ENCODE data around the gene DFFB. TPM values are rescaled to one million over a fixed set of nuclear protein-coding genes. Genes with fewer than 3 reads are reported as not detected.

Gene DFFB
- total RNA-seq, 1 experiment from 2014 or later, result 17.1 TPM

DNA sequence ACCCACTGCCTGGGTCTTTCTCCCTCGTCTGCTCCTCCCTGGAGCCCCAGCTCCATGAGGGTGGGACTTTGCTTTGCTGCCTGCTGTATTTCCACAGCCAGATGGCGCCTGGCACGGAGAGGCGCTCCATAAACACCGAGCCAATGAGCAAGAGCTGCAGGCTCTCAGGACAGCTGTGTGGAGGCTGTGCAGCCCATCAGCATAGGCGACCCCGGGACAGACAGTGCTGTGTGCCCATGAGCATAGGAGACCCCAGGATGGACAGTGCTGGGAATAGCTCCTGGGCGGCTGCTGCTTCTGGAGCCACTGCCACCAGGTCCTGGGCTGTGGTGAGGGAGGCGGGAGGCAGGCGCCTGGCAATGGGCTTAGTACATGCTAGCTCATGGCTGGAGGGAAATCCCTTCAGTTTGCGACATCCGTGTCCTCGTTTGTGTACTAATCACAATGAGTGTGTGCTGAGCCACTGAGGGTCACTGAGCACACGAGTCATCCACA is 29.4 kb upstream of the DFFB start:
- H3K4me2 ChIP-seq (ENCODE audit: low read length), result no peak overlapping the region
- no peaks in the 10 kb centered on the region for H3K9me2 ChIP-seq (replicated peaks; ENCODE audit: low read length)
- H3K4me1 ChIP-seq (ENCODE audit: insufficient read depth, low read length), result no peaks in the 10 kb centered on the region
- peak; percentile 37 for DNase-seq
- no peaks in the 10 kb centered on the region for H3K27me3 ChIP-seq (ENCODE audit: low read length)
- CTCF ChIA-PET, result no interaction called here
- H3K36me3 ChIP-seq (ENCODE audit: low read depth, low read length), result peaks cover 61% of the 10 kb centered on the region
- BruUV-seq (replicated peaks), result no TSS peak
- H3K4me3 ChIP-seq (ENCODE audit: low read length), result no peak overlapping the region
- peak; percentile 51; the same call in 1 of the 2 replicates for ATAC-seq
- H3K27ac ChIP-seq (ENCODE audit: low read length), result no peak overlapping the region
- H3K79me2 ChIP-seq (ENCODE audit: low read length), result no peaks in the 10 kb centered on the region
- no peaks in the 10 kb centered on the region for H3F3A ChIP-seq (ENCODE audit: low read length, unreplicated experiment)
- no peaks in the 10 kb centered on the region for H3K9me3 ChIP-seq (ENCODE audit: low read length)
- intact Hi-C loops (cut with micrococcal nuclease), result no loop called here
- H4K20me1 ChIP-seq (ENCODE audit: low read length), result no peaks in the 10 kb centered on the region
- no peak overlapping the region for H3K9ac ChIP-seq (ENCODE audit: low read length)
- TF ChIP-seq, protein P1, sequence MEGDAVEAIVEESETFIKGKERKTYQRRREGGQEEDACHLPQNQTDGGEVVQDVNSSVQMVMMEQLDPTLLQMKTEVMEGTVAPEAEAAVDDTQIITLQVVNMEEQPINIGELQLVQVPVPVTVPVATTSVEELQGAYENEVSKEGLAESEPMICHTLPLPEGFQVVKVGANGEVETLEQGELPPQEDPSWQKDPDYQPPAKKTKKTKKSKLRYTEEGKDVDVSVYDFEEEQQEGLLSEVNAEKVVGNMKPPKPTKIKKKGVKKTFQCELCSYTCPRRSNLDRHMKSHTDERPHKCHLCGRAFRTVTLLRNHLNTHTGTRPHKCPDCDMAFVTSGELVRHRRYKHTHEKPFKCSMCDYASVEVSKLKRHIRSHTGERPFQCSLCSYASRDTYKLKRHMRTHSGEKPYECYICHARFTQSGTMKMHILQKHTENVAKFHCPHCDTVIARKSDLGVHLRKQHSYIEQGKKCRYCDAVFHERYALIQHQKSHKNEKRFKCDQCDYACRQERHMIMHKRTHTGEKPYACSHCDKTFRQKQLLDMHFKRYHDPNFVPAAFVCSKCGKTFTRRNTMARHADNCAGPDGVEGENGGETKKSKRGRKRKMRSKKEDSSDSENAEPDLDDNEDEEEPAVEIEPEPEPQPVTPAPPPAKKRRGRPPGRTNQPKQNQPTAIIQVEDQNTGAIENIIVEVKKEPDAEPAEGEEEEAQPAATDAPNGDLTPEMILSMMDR (conservative IDR thresholded peaks at IDR 0.05; ENCODE audit: low read depth, low read length), result 0 out of 2 replicates have a peak, but pooled peaks have one; percentile 10
- no peak for TF ChIP-seq EZH2phosphoT487 (IDR thresholded peaks at IDR 0.05; ENCODE audit: borderline replicate concordance, low read length)
- H2AFZ ChIP-seq (ENCODE audit: low read length), result no peak overlapping the region
- POLR2A ChIA-PET (ENCODE audit: unreplicated experiment), result no interaction called here

DNA sequence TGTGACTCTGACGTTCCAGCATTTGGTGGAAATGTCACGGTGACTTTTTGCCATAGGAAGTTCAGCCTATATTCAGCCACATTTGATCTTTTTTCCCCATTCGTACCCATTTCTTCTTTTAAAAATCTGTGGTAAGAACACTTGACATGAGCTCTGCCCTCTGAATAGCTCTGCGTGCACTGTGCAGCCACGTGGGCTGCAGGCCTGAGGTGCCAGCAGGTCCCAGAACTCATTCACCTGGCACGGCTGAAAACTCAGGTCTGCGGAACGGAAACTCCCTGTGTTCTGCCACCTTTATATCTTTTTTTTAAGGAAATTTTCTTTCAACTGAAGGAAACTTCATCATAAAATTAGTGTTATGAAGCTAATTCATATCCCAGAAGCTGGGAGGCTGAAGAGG is 28.9 kb upstream of the DFFB start:
- H3K4me1 ChIP-seq (ENCODE audit: insufficient read depth, low read length), result no peaks in the 10 kb centered on the region
- H3K4me3 ChIP-seq (ENCODE audit: low read length), result no peak overlapping the region
- ATAC-seq (no peak), DNase-seq (no peak)
- no peaks in the 10 kb centered on the region for H3K27me3 ChIP-seq (ENCODE audit: low read length)
- no TSS peak for BruUV-seq (replicated peaks)
- H3K36me3 ChIP-seq (ENCODE audit: low read depth, low read length), result peaks cover 59% of the 10 kb centered on the region
- TF ChIP-seq EZH2phosphoT487 (IDR thresholded peaks at IDR 0.05; ENCODE audit: borderline replicate concordance, low read length) (no peak), EZH2 (IDR thresholded peaks at IDR 0.05; ENCODE audit: low read length, unreplicated experiment) (no peak)
- TF ChIP-seq, protein P1 (conservative IDR thresholded peaks at IDR 0.05; ENCODE audit: low read depth, low read length), result no peak
- intact Hi-C loops (cut with micrococcal nuclease), result no loop called here
- H3K27ac ChIP-seq (ENCODE audit: low read length), result no peak overlapping the region
- no peaks in the 10 kb centered on the region for H3F3A ChIP-seq (ENCODE audit: low read length, unreplicated experiment)
- H3K9me2 ChIP-seq (replicated peaks; ENCODE audit: low read length), result no peaks in the 10 kb centered on the region
- H3K9ac ChIP-seq (ENCODE audit: low read length), result no peak overlapping the region
- CTCF ChIA-PET, result no interaction called here
- no peak overlapping the region for H2AFZ ChIP-seq (ENCODE audit: low read length)
- H4K20me1 ChIP-seq (ENCODE audit: low read length), result no peaks in the 10 kb centered on the region
- no peaks in the 10 kb centered on the region for H3K79me2 ChIP-seq (ENCODE audit: low read length)
- H3K9me3 ChIP-seq (ENCODE audit: low read length), result no peaks in the 10 kb centered on the region
- H3K4me2 ChIP-seq (ENCODE audit: low read length), result no peak overlapping the region
- POLR2A ChIA-PET (ENCODE audit: unreplicated experiment), result no interaction called here

DNA sequence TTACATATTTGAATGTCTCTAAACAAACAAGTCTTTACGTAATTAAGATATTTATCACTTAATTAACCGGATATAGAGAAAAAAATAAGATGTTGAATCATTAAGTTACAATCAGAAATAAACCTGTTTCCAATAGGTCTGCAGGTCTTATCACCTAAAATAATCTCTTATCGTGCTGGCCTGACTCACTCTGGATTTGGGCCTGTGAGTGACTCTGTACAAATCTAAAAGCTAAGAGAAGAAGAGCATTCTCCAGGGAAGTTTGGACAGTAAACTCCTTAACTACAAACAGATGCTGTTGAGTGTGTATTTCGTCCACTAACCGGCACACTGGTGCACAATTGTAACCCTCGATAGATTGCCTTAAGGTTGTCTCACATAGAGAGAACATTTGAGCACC is 25.6 kb upstream of the DFFB start:
- Histone ChIP-seq H3K4me2 (ENCODE audit: low read length) (no peak overlapping the region), H3K36me3 (ENCODE audit: low read depth, low read length) (peaks cover 58% of the 10 kb centered on the region), H3K27me3 (ENCODE audit: low read length) (no peaks in the 10 kb centered on the region), H2AFZ (ENCODE audit: low read length) (no peak overlapping the region), H3F3A (ENCODE audit: low read length, unreplicated experiment) (no peaks in the 10 kb centered on the region), H3K4me3 (ENCODE audit: low read length) (no peak overlapping the region), H3K27ac (ENCODE audit: low read length) (no peak overlapping the region), H3K9me3 (ENCODE audit: low read length) (no peaks in the 10 kb centered on the region), H4K20me1 (ENCODE audit: low read length) (no peaks in the 10 kb centered on the region), H3K4me1 (ENCODE audit: insufficient read depth, low read length) (no peaks in the 10 kb centered on the region), H3K9me2 (replicated peaks; ENCODE audit: low read length) (no peaks in the 10 kb centered on the region), H3K79me2 (ENCODE audit: low read length) (no peaks in the 10 kb centered on the region), H3K9ac (ENCODE audit: low read length) (no peak overlapping the region)
- ATAC-seq (no peak), DNase-seq (no peak)
- CTCF ChIA-PET, result no interaction called here
- intact Hi-C loops (cut with micrococcal nuclease), result no loop called here
- no TSS peak for BruUV-seq (replicated peaks)
- TF ChIP-seq, protein P1 (conservative IDR thresholded peaks at IDR 0.05; ENCODE audit: low read depth, low read length), result no peak
- POLR2A ChIA-PET (ENCODE audit: unreplicated experiment), result no interaction called here
